Activated CD8-positive, alpha-beta memory T cell treated with anti-CD3 and anti-CD28 coated beads, Interleukin-2, amount 50 U/mL, for 1 hour (primary cell): Measurements from ENCODE around the gene MSL1.

Experiments used
- DNase-seq: peaks from one replicate; pipeline ENCODE4 v3.0.0-alpha.2; 2020; ENCODE audit errors: extremely low read depth

Gene MSL1

GRCh38 chr17:40090237-40091119 is 31.3 kb upstream of the MSL1 start:
- DNase-seq, result no peak

GRCh38 chr17:40091691-40092397 is 29.9 kb upstream of the MSL1 start:
- DNase-seq, result no peak

- no peak for DNase-seq
Observed at GRCh38 chr17:40092581-40092980, 29.2 kb upstream of the MSL1 start.

- no peak for DNase-seq
Observed at GRCh38 chr17:40093005-40093579, 28.7 kb upstream of the MSL1 start.

GRCh38 chr17:40093580-40094201 is 28.1 kb upstream of the MSL1 start:
- no peak for DNase-seq

- DNase-seq, result no peak
Observed at GRCh38 chr17:40094874-40095273, 26.9 kb upstream of the MSL1 start.

- no peak for DNase-seq
Observed at GRCh38 chr17:40095351-40095943, 26.3 kb upstream of the MSL1 start.

GRCh38 chr17:40095944-40096791 is 25.6 kb upstream of the MSL1 start:
- peak; percentile 74 for DNase-seq

GRCh38 chr17:40097087-40097486 is 24.7 kb upstream of the MSL1 start:
- no peak for DNase-seq

- DNase-seq, result no peak
Observed at GRCh38 chr17:40097931-40098845, 23.6 kb upstream of the MSL1 start.

- peak; percentile 95 for DNase-seq
Observed at GRCh38 chr17:40098846-40099618, 22.7 kb upstream of the MSL1 start.

- no peak for DNase-seq
Observed at GRCh38 chr17:40099619-40100418, 22.0 kb upstream of the MSL1 start.

- no peak for DNase-seq
Observed at GRCh38 chr17:40100419-40100668, 21.4 kb upstream of the MSL1 start, which contains the start of gene NR1D1. TSS of gene NR1D1 (minus strand) at chr17:40100589. CDS start at chr17:40100094, 495 bp downstream.

GRCh38 chr17:40100669-40101366 is 21.0 kb upstream of the MSL1 start:
- peak; percentile 77 for DNase-seq

- no peak for DNase-seq
Observed at GRCh38 chr17:40101367-40102210, 20.2 kb upstream of the MSL1 start.

- DNase-seq, result no peak
Observed at GRCh38 chr17:40103071-40103661, 18.6 kb upstream of the MSL1 start.
